Mucosa of gallbladder (tissue), 1 donor: ENCODE measurements around the gene TCF19. TPM values are rescaled to one million over a fixed set of nuclear protein-coding genes. Genes with fewer than 3 reads are reported as not detected.
"Not testable (repeated sequence)": the region's sequence is repeated elsewhere in the genome, so short reads cannot be mapped to it uniquely, and the experiment has no call there.

Experiments used
- DNase-seq: peaks from one replicate; pipeline ENCODE4 v3.0.0-alpha.2; 2020; ENCODE audit warnings: low spot score
- total RNA-seq: library from RNA; stranded (reverse); gene quantifications from one replicate; pipeline ENCODE4 v1.2.1, GENCODE V29; 2021
- donor health status: DM: no; HTN: no; CAD: no.

TCF19 gene
- total RNA-seq, 1 donor from 2014 or later = 4.8 TPM

DNA sequence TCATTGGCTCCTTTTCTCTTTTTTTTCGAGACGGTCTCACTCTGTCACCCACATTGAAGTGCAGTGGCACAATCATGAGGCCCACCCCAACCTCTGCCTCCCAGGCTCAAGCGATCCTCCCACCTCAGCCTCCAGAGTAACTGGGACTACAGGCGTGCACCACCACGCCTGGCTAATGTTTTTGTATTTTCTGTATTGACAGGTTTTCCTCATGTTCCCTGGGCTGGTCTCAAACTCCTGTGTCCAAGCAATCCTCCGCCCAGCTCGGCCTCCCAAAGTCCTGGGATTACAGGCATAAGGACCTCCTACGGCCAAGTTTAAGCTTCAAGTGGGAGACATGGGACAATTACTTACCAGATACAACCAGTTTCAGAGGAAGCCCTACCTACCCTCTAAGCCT is 21.5 kb downstream of the TCF19 start:
- DNase-seq = no peak

DNA sequence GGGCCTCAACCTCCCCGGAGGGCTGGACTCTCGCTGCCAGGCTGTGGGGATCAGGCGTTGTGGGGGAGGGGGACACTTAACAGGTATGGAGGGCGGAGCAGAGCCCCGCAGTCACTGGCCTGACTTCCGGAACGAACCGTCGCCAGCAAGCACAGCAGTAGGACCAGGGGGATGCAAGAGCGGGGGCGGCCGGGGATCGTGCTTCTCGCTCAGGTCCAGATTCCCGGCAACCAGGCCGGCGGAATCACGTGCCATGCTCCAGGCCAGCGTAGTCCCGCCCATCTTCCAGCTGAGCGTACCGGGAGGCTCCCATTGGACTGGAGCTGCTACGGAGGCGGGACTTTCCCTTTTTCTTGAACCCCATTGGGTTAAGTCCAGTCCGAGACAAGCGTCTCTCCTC is 22.1 kb downstream of the TCF19 start:
- DNase-seq = peak; percentile 72

- not testable (repeated sequence) for DNase-seq
These were observed 24.9 kb downstream of the TCF19 start for GRCh38 chr6:31183287-31183686.

DNA sequence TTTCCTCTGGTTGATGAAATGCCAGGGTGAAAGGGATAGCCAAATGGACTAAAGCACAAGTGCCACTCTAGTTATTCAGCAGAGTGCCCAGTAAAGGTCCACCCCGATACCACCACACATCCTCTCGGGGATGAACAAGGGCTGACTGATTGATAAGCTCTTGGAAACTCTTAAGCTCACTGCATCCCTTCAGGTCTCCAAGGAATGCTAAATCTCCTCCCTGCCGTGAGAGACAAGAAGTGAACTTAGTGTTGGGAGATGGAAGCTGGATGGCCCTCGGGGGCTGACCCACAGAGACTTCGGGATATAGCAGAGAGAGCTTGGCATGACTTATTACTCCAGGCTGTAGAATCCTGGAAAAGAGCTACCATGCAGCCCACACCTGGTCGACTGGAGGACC is 25.5 kb downstream of the TCF19 start:
- DNase-seq = not testable (repeated sequence)

DNA sequence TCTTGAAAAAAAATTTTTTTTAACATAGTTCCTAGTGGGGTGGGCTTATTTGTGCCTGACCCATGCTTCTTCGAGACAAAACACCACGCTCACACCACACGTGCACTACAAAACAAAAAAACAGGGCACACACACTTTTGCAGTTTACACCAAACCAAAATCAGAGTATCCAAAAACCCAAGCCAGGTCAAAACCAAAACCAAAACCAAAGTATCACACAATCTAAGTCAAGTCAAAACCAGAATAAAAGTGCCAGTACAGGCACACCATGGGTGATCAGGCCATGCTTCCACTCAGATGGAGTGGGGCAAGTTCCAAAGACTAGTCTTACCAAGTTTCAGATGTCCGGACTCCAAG is 27.3 kb downstream of the TCF19 start:
- DNase-seq = not testable (repeated sequence)

GRCh38 chr6:31186052-31186734 is 27.8 kb downstream of the TCF19 start:
- peak; percentile 72 for DNase-seq

DNA sequence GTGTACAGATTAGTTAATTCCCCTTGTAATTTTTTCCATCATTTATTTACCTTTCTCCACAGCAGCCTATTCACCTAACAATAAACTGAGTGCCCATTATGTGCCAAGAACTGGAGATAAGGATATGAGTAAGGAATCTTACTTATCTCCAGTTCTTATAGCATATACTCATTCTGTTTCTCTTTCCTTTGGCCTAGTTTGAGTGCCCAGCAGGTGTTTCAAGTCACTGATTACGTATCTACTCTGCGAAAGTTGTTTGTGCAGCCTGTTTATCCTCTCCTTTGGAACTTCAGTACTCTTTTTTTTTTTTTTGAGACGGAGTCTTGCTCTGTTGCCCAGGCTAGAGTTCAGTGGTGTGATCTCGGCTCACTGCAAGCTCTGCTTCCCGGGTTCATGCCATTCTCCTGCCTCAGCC is 29.4 kb downstream of the TCF19 start:
- peak; percentile 42 for DNase-seq

- not testable (repeated sequence) for DNase-seq
These were observed 30.8 kb downstream of the TCF19 start for GRCh38 chr6:31189223-31189622.

DNA sequence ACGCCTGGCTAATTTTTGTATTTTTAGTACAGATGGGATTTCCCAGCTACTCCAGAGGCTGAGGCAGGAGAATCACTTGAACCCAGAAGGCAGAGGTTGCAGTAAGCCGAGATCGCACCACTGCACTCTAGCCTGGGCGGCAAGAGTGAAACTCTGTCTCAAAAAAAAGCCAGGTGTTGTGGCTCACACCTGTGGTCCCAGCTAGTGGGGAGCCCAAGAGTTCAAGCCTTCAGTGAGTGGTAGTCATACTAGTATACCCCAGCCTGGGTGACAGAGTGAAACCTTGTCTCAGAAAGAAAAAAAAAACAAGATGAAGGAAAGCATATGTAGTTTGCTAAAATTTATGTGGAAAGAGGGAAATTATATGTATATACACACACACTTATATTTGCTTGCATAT is 32.1 kb downstream of the TCF19 start:
- no peak for DNase-seq

DNA sequence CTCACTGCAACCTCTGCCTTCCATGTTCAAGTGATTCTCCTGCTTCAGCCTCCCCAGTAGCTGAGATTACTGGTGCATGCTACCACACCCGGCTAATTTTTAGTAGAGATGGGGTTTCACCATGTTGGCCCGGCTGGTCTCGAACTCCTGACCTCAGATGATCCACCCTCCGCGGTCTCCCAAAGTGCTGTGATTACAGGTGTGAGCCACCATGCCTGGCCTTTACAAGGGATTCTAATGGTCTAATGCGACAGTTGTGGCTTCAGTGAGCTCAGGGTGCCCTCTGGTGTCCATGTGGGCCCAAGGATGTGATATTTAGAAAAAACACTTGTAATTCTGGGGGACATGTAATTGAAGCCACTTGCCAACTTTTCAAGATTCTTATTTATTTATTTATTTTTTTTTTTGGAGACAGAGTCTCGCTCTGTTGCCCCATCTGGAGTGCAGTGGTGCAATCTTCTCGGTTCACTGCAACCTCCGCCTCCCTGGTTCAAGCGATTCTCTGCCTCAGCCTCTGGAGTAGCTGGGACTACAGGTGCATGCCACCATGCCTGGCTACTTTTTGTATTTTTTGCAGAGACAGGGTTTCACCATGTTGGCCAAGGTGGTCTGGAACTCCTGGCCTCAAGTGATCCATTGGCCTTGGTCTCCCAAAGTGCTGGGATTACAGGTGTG is 34.2 kb downstream of the TCF19 start:
- DNase-seq = peak; percentile 75

DNA sequence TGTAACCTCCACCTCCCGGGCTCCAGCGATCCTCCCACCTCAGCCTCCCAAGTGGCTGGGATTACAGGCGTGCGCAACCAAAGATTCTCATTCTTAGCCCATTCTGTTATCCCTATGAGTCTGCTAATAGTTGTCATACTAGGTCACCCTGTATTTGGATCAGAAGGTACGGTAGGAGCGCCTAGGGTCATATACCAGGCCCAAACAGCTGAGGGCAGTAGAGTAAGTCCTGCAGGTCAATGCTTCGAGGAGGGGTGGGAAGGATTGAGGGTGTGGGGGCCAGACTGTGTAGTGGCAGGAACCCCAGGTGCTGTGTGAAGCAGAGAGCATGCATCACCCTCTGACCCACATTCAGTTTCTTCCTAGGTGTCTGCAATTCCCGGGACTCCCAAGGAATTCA is 34.8 kb downstream of the TCF19 start:
- DNase-seq = no peak

DNA sequence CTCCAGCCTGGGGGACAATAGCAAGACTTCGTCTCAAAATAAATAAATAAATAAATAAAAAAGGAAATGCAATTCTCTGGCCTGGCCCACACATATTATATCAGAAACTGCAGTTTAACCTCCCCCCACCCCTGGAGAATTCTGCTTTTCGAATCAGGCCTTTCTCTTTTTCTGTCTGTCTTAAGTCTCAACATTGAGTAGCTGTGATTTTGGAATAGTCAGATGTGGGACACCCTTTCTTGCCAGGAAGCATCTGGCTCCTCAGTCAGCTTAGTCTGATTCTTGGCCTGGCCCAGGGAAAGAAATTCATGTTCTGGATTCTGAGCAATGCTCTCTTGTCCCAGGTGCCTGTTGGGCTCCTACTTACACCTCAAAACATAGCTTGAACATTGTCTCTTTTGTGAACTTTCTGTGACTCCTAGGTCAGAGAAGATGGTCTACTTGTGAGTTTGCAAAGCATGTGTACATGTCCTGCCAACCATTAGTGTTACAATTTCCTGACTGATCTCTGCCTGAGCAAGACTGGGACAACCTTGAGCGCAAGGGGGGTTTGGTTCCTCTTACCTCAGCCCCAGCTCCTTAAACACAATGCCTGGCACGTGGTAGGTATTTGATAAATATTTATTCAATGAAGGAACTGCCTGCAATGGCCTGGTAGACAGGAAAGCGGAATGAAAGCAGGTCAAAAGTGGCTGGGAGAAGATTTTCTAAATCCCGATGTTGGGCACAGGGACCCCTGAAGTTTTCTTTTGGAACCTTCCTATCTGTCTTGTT is 35.9 kb downstream of the TCF19 start:
- no peak for DNase-seq

DNA sequence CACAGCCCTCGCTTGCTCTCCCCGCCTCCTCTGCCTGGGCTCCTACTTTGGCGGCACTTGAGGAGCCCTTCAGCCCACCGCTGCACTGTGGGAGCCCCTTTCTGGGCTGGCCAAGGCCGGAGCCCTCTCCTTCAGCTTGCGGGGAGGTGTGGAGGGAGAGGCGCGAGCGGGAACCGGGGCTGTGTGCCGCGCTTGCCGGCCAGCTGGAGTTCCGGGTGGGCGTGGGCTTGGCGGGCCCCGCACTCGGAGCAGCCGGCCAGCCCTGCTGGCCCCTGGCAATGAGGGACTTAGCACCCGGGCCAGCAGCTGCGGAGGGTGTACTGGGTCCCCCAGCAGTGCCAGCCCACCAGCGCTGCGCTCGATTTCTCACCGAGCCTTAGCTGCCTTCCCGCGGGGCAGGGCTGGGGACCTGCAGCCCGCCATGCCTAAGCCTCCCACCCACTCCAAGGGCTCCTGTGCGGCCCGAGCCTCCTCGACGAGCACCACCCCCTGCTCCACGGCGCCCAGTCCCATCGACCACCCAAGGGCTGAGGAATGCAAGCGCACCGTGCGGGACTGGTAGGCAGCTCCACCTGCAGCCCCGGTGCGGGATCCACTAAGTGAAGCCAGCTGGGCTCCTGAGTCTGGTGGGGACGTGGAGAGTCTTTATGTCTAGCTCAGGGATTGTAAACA is 37.1 kb downstream of the TCF19 start:
- DNase-seq = not testable (repeated sequence)

DNA sequence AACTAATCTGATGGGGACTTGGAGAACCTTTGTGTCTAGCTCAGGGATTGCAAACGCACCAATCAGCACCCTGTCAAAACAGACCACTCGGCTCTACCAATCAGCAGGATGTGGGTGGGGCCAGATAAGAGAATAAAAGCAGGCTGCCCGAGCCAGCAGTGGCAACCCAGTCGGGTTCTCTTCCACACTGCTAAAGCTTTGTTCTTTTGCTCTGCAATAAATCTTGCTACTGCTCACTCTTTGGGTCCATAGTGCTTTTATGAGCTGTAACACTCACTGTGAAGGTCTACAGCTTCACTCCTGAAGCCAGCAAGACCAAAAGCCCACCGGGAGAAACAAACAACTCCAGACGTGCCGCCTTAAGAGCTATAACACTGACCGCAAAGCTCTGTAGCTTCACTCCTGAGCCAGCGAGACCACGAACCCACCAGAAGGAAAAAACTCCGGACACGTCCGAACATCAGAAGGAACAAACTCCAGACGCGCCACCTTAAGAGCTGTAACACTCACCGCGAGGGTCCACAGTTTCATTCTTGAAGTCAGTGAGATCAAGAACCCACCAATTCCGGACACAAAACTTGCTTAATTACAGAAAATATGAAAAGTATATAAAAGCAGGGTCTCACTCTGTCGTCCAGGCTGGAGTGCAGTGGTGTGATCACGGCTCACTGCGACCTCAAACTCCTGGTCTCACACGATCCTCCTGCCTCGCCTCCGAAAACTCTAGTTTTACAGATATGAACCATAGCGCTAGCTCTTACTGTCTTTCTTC is 38.0 kb downstream of the TCF19 start:
- DNase-seq = not testable (repeated sequence)

- DNase-seq = peak; percentile 94
These were observed 39.3 kb downstream of the TCF19 start for GRCh38 chr6:31197559-31198305.

GRCh38 chr6:31199105-31199452 is 40.7 kb downstream of the TCF19 start:
- DNase-seq = not testable (repeated sequence)

- no peak for DNase-seq
These were observed 44.1 kb downstream of the TCF19 start for GRCh38 chr6:31202259-31203166.

- DNase-seq = peak; percentile 45
These were observed 45.1 kb downstream of the TCF19 start for GRCh38 chr6:31203345-31203979.

- no peak for DNase-seq
These were observed 46.4 kb downstream of the TCF19 start for GRCh38 chr6:31204751-31205145.
